GM19455 (cell line): ENCODE results near the gene ZNF225.
"Not testable (repeated sequence)": the region's sequence is repeated elsewhere in the genome, so short reads cannot be mapped to it uniquely, and the experiment has no call there.

Experiments used
- ATAC-seq: cut with Tn5 transposase; IDR thresholded peaks from one replicate; pipeline ENCODE4 v1.9.1; 2021; ENCODE audit not compliant: unreplicated experiment

Gene ZNF225

DNA sequence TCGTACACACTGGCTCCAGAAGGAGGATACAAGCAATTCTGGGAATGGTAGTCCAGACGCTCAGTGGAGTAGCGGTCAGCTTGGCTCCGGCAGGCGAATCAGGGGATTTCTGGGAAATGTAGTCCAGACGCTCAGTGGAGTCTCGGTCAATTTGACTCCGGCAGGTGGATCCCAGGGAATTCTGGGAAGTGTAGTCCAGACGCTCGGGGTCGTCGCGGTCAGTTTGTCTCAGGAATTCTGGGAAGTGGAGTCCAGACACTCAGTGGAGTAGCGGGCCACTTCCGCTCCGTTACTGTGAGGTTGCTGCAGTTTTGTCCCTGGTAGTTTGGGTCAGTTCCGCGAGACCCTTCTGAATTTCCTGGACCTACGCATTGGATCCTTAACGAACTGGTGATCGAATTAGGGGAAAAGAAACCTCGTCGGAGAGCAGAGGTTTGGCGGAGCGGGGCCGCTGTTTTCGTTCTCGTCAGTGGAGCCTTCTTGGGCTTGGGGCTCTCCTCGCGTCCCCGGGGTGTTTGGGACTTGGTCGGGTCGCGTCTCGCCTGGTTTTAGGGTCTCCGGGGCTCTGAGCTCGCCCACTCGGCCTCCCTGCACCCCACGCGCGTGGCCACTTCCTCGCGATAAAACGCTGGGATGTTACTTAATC, at the start of gene ZNF225:
TSS of gene ZNF225 (plus strand) at position 262 of the 646 bp plus-strand sequence. CDS start 2,429 bp downstream, outside the sequence.
- ATAC-seq = peak; percentile 94

DNA sequence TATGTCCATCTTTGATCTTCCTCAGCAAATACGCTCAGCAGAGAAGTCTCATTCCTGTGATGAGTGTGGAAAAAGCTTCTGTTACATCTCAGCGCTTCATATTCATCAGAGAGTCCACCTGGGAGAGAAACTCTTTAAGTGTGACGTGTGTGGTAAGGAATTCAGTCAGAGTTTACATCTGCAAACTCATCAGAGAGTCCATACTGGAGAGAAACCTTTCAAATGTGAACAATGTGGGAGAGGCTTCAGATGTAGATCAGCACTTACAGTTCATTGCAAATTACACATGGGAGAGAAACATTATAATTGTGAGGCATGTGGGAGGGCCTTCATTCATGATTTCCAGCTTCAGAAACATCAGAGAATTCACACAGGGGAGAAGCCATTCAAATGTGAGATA, 46.9 kb upstream of the ZNF225 start:
- no peak for ATAC-seq

- ATAC-seq = no peak
Measured at GRCh38 chr19:44069415-44069814, 43.8 kb upstream of the ZNF225 start.

GRCh38 chr19:44071824-44072542, 41.2 kb upstream of the ZNF225 start, which contains the start of gene ZNF284:
ZNF284 (plus strand) TSS chr19:44072159; CDS start chr19:44076390, 4,231 bp downstream.
- peak; percentile 80 for ATAC-seq

GRCh38 chr19:44072543-44073401, 40.4 kb upstream of the ZNF225 start:
- no peak for ATAC-seq

DNA sequence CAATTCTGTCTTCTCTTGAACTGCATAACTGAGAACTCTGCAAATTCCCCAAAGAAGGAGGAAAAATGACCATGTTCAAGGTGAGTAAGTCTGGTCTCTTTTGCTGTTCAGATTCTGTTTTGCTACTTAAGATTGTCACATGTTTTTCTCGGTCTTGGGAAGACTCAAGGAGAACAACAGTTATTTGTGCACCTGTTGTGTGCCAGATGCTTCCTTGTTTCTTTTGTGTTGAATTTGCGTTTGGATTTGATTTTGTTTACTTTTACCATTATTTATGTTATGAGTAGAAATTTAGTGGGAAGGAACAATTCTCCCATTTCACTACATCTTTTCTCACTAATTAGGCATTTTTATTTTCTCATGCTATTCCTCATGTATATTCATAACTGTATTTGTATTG, 36.9 kb upstream of the ZNF225 start:
- no peak for ATAC-seq

- no peak for ATAC-seq
Measured at GRCh38 chr19:44092108-44092507, 21.1 kb upstream of the ZNF225 start.

DNA sequence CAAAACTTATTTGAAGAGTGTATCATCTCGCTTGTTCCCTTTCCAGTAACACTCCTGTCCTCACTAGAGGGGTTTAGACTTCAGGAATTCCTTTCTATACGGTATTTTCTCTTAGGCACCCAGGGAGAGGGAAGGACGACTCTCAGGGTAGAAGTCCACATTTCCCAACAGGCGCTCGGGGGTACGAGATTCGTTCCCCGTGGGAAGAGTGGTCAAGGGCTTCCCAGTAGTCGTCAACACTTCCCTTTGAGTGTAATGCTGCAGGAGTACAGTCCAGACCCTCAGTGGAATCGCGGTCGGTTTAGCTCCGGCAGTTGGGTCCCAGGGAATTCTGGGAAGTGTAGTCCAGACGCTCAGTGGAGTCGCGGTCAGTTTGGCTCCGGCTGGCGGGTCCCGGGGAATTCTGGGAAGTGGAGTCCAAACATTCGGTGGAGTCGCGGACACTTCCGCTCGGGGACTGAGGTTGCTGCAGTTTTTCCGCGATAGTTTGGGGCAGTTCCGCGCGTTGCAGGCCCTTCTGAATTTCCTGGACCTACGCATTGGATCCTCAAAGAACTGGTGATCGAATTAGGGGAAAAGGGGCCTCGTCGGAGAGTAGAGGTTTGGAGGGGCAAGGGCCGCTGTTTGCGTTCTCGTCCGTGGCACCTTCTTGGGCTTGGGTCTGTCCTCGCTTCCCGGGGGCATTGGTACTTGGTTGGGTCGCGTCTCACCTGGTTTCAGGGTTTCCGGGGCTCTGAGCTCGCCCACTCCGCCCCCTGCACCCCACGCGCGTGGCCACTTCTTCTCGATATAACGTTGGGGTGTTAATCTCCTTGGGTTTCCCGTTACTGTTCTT, 19.1 kb upstream of the ZNF225 start, which contains the start of gene ZNF224:
TSS of gene ZNF224 (plus strand) at position 431 of the 835 bp plus-strand sequence. CDS start 3,513 bp downstream, outside the sequence.
- peak; percentile 79 for ATAC-seq

DNA sequence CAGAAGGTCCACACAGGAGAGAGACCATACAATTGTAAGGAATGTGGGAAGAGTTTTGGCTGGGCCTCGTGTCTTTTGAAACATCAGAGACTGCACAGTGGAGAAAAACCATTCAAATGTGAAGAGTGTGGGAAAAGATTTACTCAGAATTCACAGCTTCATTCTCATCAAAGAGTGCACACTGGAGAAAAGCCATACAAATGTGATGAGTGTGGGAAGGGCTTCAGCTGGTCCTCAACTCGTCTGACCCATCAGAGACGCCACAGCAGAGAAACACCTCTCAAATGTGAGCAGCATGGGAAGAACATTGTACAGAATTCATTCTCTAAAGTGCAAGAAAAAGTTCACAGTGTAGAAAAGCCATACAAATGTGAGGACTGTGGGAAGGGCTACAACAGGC, 5.4 kb upstream of the ZNF225 start:
- no peak for ATAC-seq

GRCh38 chr19:44109458-44109857, 3.7 kb upstream of the ZNF225 start:
- no peak for ATAC-seq

DNA sequence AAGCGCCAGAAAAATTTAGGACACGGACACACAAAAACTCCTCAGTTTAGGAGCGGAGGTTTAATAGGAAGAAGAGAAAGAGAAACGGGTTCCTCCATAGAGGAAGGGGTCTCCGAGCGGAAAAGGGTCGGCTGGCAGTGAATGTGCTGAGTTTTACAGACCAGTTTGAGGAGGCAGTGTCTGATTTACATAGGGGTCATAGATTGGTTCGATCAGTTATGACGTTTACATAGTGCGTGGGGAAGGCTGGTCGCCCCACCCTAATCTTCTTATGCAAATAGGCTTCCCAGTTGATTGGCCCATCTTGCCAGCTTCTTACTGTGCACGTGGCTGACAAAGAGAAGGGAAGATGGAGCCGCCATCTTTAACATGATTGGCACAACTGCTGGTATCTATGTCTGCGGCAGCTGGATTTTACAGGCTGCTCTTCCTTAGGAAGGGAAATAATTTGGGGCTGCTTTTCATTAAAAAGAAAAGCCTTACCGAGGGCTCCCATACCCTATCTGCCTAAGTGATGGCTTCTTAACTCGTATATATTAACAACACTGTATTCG, 1.2 kb upstream of the ZNF225 start:
- ATAC-seq = no peak

DNA sequence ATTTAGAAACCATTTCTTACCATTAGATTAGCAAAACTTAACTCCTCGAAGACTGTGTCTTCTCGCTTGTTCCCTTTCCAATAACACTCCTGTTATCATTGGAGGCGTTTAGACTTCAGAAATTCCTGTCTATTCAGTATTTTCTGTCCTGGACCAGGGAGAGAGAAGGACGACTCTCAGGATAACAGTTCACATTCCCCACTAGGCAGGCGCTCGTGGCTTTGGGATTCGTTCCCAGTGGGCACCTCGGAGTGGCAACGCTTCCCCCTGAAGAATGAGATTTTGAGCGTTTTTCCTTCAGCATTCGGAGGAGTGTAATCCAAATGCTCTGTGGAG, 429 bp upstream of the ZNF225 start:
- no peak for ATAC-seq

DNA sequence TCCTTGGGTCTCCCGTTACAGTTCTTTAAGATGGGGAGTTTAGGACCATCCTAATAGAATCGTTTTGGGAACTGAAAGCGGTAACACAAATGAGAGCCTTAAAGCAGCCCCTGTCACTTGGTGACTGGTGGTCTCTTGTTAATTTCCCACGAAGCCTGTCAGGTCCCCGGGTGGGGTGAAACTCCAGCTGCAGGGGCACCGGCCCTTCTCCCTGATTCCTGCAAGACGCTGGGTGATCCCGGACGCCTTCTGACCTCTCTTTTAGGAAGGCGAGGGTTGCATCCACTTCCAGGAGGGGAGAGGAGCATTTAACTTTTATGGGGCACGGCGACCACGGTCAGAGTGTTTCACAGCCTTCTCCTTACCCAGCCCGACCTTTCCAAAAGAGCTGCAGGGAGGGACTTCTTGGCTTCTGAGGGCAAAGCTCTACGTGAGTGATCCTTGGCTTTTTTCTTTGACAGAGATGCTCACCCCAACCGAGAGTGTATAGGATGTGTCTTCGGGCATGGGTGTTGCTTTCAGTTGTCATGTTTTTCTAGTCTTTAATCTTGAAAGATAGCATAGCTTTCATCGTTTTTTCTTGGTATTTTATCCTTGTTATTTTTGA, 688 bp downstream of the ZNF225 start:
- peak; percentile 6 for ATAC-seq

DNA sequence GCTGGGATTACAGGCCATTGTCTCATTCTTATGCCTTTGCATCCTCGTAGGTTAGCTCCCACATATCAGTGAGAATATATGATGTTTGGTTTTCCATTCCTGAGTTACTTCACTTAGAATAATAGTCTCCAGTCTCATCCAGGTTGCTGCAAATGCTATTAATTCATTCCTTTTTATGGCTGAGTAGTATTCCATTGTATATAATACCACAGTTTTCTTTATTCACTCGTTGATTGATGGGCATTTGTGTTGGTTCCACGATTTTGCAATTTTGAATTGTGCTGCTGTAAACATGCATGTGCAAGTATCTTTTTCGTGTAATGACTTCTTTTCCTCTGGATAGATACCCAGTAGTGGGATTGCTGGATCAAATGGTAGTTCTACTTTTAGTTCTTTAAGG, 8.0 kb downstream of the ZNF225 start:
- ATAC-seq = not testable (repeated sequence)

GRCh38 chr19:44131955-44132354, 18.8 kb downstream of the ZNF225 start:
- ATAC-seq = no peak

- peak; percentile 61 for ATAC-seq
Measured at GRCh38 chr19:44141191-44142058, 28.2 kb downstream of the ZNF225 start, which contains the start of gene ZNF234. ZNF234 (plus strand) TSS chr19:44141554; CDS start chr19:44144633, 3,079 bp downstream.

- ATAC-seq = no peak
Measured at GRCh38 chr19:44142059-44142433, 28.8 kb downstream of the ZNF225 start.

- ATAC-seq = no peak
Measured at GRCh38 chr19:44149776-44150175, 36.6 kb downstream of the ZNF225 start.

GRCh38 chr19:44151491-44151890, 38.3 kb downstream of the ZNF225 start:
- no peak for ATAC-seq
